ENCODE measurements around the gene ITPR3. TPM values are rescaled to one million over a fixed set of nuclear protein-coding genes. Genes with fewer than 3 reads are reported as not detected.

Gene ITPR3
- total RNA-seq, 1 experiment from 2014 or later = 103 TPM

- TF ChIP-seq REST (IDR thresholded peaks at IDR 0.05; ENCODE audit: low read depth) = no peak
- peak; percentile 45 for TF ChIP-seq TCF7L2 (IDR thresholded peaks at IDR 0.05; ENCODE audit: borderline replicate concordance, extremely low read depth, insufficient read depth, insufficient read length)
- no peak for TF ChIP-seq SIN3A (IDR thresholded peaks at IDR 0.05; ENCODE audit: low read depth)
- TF ChIP-seq EZH2phosphoT487 (IDR thresholded peaks at IDR 0.05; ENCODE audit: borderline replicate concordance) = no peak
- no peak for TF ChIP-seq POLR2A (IDR thresholded peaks at IDR 0.05; ENCODE audit: borderline replicate concordance, extremely low read depth, insufficient read depth, insufficient read length)
These were observed 31.2 kb upstream of the ITPR3 start (continued) for GRCh38 chr6:33589731-33590530.

GRCh38 chr6:33590531-33591198 is 30.5 kb upstream of the ITPR3 start:
- RAD21 ChIA-PET (ENCODE audit: low non-redundant PET in 1 of 2, low total read pairs in 2 of 2, uncharacterized antibody in 2 of 2, unreplicated experiment in 2 of 2) = interaction anchor here (0.7 to 2.0 kb wide), 4 partner anchors 17 to 42 kb away, joined by 3 to 14 read pairs (median 4); no protein-coding TSS in a partner anchor
- peak overlapping the region; percentile 71 for H3K9ac ChIP-seq (ENCODE audit: low read length)
- no peaks in the 10 kb centered on the region for H3K9me3 ChIP-seq (ENCODE audit: control insufficient read depth in 1 of 2, insufficient read depth in 1 of 2, low read depth in 1 of 2, low read length in 2 of 2)
- TF ChIP-seq MAX (IDR thresholded peaks at IDR 0.05) (no peak), POLR2AphosphoS5 (IDR thresholded peaks at IDR 0.05; ENCODE audit: low read depth, low read length) (no peak), TCF7L2 (IDR thresholded peaks at IDR 0.05; ENCODE audit: borderline replicate concordance, extremely low read depth, insufficient read depth, insufficient read length) (peak; percentile 0), ZFX (IDR thresholded peaks at IDR 0.05) (peak; percentile 83; the same call in 1 of the 2 replicates)
- H3K9me2 ChIP-seq (ENCODE audit: insufficient read depth) = no peaks in the 10 kb centered on the region
- H3K4me1 ChIP-seq (ENCODE audit: control insufficient read depth in 1 of 2, insufficient read depth in 2 of 2, low read length in 2 of 2) = peaks cover 26 to 66% of the 10 kb centered on the region in 2 experiments
- no peaks in the 10 kb centered on the region for H3K79me2 ChIP-seq (ENCODE audit: insufficient read depth, low read length)
- no peaks in the 10 kb centered on the region for H3K36me3 ChIP-seq (ENCODE audit: control insufficient read depth in 1 of 2, insufficient read depth in 2 of 2, low read length in 2 of 2)
- H2AFZ ChIP-seq (ENCODE audit: low read depth, low read length, poor library complexity, severe bottlenecking) = no peak overlapping the region
- H4K20me1 ChIP-seq (ENCODE audit: insufficient read depth) = no peaks in the 10 kb centered on the region
- BruUV-seq (replicated peaks) = no TSS peak
- no peak for DNase-seq (ENCODE audit: low read depth, low spot score)
- peak overlapping the region; percentile 86 for H3K27ac ChIP-seq (ENCODE audit: low read depth, low read length)
- ATAC-seq = peak; percentile 44
- peak overlapping the region; percentile 16 to 44 for H3K4me3 ChIP-seq (replicated peaks in 1 of 2; ENCODE audit: low read depth in 1 of 2, low read length in 2 of 2)
- CTCF ChIA-PET = interaction anchor here (0.6 to 1.4 kb wide), 18 partner anchors 8 to 169 kb away, joined by 3 to 17 read pairs (median 5); partner anchors contain the start of gene BAK1
- POLR2A ChIA-PET = interaction anchor here (0.8 to 1.3 kb wide), 6 partner anchors 8 to 121 kb away, joined by 3 to 8 read pairs (median 4); partner anchors contain the start of genes BAK1 and UQCC2
- H3K27me3 ChIP-seq (ENCODE audit: insufficient read depth, low read length) = no peaks in the 10 kb centered on the region
- intact Hi-C loops (cut with micrococcal nuclease) = loop anchor here (1.0 to 5.0 kb wide), 3 partner anchors 9 to 110 kb away; no protein-coding TSS in a partner anchor
- H3K4me2 ChIP-seq (ENCODE audit: low read length) = peak overlapping the region; percentile 93
